ENCODE results near the gene DNAI4.
"Not testable (repeated sequence)": the region's sequence is repeated elsewhere in the genome, so short reads cannot be mapped to it uniquely, and the experiment has no call there.

Gene DNAI4

DNA sequence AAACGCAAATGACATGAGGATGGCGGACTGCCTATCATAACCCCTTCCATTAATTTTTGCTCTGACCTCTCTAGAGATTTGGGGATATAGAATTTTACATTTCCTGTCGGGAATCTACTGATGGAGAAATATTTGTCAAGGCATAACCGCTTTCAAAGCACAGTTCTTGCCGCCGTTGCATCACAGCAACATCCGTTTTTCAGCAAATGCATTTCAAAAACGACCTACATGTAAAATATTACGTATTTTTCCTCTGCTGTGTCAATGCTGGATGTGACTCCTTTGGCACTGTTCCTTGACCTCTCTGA lies 5.0 kb upstream of the DNAI4 start:
- DNase-seq (ENCODE audit: low read depth), result no peak

GRCh38 chr1:66929146-66929688 lies 4.6 kb upstream of the DNAI4 start:
- DNase-seq (ENCODE audit: low read depth), result no peak

DNA sequence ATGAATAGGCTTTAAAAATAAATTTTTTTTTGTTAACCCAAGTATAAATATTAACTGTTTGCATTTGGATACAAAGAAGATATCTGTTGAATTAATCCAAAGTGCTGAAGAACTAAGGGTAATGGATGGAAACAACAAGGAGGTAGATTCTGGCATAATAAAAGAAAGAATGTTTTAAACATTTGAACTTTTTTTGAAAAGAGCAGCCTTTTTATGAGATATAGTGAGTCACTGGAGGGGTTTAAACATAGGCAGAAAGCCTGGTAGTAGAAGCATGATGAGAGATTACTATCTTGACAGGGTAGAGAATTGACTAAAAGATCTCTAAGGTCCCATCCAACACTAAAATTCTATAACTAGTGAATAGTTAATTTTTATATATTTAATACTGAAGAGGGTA lies 2.9 kb upstream of the DNAI4 start:
- DNase-seq (ENCODE audit: low read depth), result peak; percentile 47

- peak; percentile 34 for DNase-seq (ENCODE audit: low read depth)
These were observed 1.3 kb upstream of the DNAI4 start for GRCh38 chr1:66925944-66926343.

DNA sequence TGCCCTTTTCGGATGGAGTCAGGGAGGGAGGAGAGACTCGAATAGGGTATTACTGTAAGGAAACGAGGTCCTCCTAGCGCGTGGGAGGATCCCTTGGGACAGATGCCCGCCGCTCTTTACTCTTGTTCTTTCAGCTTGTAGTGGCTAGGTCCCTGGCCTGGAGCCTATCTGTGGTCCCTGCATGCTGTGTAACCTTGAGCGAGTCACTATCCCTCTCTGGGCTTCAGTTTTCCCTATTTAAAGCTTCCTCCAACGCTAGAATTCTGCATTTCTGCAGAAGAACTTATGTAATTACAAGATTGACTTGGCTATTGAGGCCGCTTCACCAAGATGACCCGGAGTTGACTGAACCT lies 878 bp upstream of the DNAI4 start:
- no peak for DNase-seq (ENCODE audit: low read depth)

DNA sequence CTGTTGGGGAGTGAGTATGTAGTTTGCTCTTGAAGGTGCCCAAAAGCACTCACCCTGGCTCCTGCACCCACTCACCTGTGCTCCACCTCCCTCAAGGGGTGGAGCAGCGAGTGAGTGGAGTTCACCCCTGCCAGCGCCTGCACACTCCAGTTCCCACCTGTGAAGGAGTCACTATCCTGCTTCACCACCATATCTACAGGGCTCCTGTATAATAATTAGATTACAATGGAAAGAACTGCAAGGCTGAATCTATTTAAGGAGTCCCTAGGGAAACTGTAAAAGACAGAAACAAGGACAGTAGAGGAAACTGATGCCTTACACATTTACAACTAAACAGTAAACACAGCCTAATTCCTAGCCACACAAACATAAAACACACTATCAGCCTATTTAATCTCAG lies 4.1 kb downstream of the DNAI4 start:
- no peak for DNase-seq (ENCODE audit: low read depth)

DNA sequence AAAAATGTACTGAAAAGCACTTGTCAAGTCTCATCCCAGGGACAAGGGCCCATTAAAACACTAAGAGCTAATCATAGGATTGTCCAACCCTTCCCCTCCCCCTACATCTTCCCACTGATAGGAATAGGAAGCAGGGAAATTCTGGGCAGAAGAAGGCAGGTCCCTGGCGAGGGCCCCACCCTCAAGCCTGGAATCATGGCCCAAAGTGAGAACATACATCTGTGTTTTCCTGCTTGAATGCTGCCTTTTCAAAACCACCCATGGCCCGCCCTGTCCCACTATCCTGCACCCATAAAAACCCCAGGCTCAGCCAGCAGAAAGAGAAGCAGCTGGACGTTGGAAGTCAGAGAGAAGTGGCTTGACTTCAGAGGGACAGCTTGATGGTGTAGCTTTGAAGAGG lies 4.8 kb downstream of the DNAI4 start:
- no peak for DNase-seq (ENCODE audit: low read depth)

- DNase-seq (ENCODE audit: low read depth), result no peak
These were observed 5.6 kb downstream of the DNAI4 start for GRCh38 chr1:66919063-66919462.

GRCh38 chr1:66917476-66917875 lies 7.2 kb downstream of the DNAI4 start:
- no peak for DNase-seq (ENCODE audit: low read depth)

- no peak for DNase-seq (ENCODE audit: low read depth)
These were observed 8.3 kb downstream of the DNAI4 start for GRCh38 chr1:66916320-66916719.

GRCh38 chr1:66915203-66915602 lies 9.5 kb downstream of the DNAI4 start:
- not testable (repeated sequence) for DNase-seq (ENCODE audit: low read depth)

- peak; percentile 57 for DNase-seq (ENCODE audit: low read depth)
These were observed 30.9 kb downstream of the DNAI4 start for GRCh38 chr1:66893712-66894111.

DNA sequence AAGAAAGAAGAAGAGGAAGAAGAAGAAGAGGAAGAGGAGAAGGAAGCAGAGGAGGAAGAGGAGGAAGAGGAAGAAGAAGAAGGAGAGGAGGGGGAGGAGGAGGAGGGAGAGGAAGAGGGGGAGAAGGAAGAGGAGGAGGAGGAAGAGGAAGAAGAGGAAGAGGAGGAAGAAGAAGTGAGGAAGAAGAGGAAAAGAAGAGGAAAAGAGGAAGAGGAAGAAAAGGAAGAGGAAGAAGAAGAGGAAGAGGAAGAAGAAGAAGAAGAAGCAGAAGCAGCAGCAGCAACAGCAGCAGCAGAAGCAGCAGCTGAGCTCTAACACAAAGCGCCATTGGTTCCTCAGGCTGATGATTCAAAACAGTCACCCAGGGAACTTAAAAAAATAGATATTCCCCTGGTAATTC lies 34.0 kb downstream of the DNAI4 start:
- no peak for DNase-seq (ENCODE audit: low read depth)

DNA sequence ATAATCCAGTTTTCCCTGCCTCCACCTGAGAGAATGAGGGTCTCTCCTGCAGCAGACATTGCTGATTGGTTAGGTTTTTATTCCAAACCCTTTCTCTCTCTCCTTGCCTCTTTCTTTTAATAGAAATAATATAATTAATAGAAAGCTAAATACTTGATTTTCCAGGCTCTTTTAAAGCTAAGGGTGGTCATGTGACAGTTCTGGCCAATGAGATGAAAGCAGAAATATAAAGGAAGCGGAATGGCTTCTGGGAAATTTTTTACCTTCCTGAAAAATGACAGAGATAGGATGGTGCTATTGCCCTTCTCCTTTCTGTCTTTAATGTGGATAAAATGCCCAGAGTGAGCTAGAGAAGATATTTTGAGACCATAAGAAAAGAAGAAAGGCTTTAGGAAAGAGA lies 35.6 kb downstream of the DNAI4 start:
- no peak for DNase-seq (ENCODE audit: low read depth)

- DNase-seq (ENCODE audit: low read depth), result peak; percentile 4
These were observed 48.0 kb downstream of the DNAI4 start for GRCh38 chr1:66876664-66877063.

DNA sequence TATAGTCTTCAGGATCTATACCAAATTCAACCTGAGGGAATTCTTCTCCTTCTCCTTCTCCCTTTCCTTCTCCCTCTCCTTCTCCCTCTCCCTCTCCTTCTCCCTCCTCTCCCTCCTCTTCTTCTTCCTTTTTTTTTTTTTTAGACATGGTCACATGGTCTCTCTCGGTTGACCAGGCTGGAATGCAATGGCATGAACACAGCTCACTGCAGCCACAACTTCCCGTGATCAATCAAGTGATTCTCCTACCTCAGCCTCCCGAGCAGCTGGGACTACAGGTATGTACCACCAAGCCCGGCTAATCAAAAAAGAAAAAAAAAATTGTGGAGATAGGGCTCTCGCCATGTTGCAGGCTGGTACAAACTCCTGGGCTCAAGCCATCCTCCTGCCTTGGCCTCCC lies 51.5 kb downstream of the DNAI4 start:
- DNase-seq (ENCODE audit: low read depth), result no peak

DNA sequence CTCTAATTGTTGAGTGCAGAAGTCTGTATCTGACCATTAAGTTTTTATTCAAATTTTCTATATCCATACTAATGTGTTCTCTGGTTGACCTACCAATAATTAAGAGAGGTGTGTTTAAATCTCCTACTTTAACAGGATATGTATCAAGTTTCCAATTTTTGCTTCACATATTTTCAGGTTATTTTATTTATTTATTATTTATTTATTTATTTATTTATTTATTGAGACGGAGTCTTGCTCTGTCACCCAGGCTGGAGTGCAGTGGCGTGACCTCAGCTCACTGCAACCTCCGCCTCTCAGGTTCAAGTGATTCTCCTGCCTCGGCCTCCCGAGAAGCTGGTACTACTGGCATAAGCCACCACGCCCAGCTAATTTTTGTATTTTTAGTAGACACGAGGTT lies 52.6 kb downstream of the DNAI4 start:
- DNase-seq (ENCODE audit: low read depth), result not testable (repeated sequence)

GRCh38 chr1:66867501-66867900 lies 57.2 kb downstream of the DNAI4 start:
- DNase-seq (ENCODE audit: low read depth), result no peak

- DNase-seq (ENCODE audit: low read depth), result no peak
These were observed 64.1 kb downstream of the DNAI4 start for GRCh38 chr1:66860529-66860928.

GRCh38 chr1:66853379-66853778 lies 71.3 kb downstream of the DNAI4 start:
- DNase-seq (ENCODE audit: low read depth), result no peak

GRCh38 chr1:66852870-66853269 lies 71.8 kb downstream of the DNAI4 start:
- no peak for DNase-seq (ENCODE audit: low read depth)

GRCh38 chr1:66850989-66851388 lies 73.7 kb downstream of the DNAI4 start:
- no peak for DNase-seq (ENCODE audit: low read depth)

DNA sequence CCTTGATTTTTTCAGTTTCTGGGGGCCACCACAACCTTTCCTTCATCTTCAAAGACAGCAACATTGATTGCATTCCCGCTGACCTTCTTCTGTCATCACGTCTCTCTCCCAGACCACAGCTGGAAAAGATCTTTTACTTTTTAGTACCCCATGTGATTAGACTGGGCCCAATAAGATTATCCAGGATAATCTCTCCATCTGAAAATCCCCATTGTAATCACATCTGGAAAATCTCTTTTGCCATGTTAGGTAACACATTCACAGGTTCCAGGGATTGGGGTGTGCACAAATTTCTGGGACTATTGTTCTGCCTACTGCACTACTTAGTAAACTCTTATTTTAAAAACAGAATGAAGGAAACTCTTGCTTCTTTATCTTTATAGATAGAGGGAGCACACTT lies 76.5 kb downstream of the DNAI4 start:
- DNase-seq (ENCODE audit: low read depth), result no peak

GRCh38 chr1:66840929-66841328 lies 83.7 kb downstream of the DNAI4 start:
- no peak for DNase-seq (ENCODE audit: low read depth)

DNA sequence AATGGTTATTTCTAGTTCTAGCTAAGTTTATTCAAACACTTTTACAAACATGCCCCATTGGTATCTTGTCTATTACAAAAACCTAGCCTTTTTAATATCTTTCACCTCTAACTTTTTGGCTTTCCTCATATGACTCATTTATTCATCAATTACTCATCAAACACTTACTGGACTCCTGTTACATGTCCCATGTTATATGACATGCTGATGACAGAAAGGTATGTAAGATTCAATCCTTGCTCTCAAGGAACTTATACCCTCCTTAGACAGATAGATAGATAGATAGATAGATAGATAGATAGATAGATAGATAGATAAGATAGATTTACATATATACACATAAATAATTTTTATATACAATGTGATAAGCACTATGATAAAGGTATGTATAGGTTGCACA lies 89.7 kb downstream of the DNAI4 start:
- DNase-seq (ENCODE audit: low read depth), result peak; percentile 21

Data from ELR (cell line).